Sigmoid colon (tissue), 7 donors: ENCODE data around the gene MRTFA. TPM values are rescaled to one million over a fixed set of nuclear protein-coding genes. Genes with fewer than 3 reads are reported as not detected.

Experiments
- DNase-seq: peaks from one replicate; pipeline ENCODE4 v3.0.0-alpha.2; 2019
- H3K27ac ChIP-seq, 4 donors: fragments of 200-600 bp; sonication (generic); one replicate each; pipeline ENCODE4 v1.5.1; 2016 to 2019; ENCODE audit warnings: mild to moderate bottlenecking in 1 of 4
- H3K27me3 ChIP-seq, 3 donors: fragments of 200-600 bp; sonication (generic); one replicate each; pipeline ENCODE4 v1.5.1; 2019; ENCODE audit warnings: mild to moderate bottlenecking in 1 of 3
- H3K36me3 ChIP-seq, 4 donors: fragments of 200-600 bp; sonication (generic); one replicate each; pipeline ENCODE4 v1.5.1; 2016 to 2019
- H3K4me1 ChIP-seq, 4 donors: fragments of 200-600 bp; sonication (generic); one replicate each; pipeline ENCODE4 v1.5.1; 2017 to 2019
- H3K4me3 ChIP-seq, 4 donors: fragments of 200-600 bp; sonication (generic); one replicate each; pipeline ENCODE4 v1.5.1; 2017 to 2019; ENCODE audit warnings: mild to moderate bottlenecking in 2 of 4, moderate library complexity in 1 of 4
- H3K9me3 ChIP-seq, 4 donors: fragments of 200-600 bp in 3 of 4; sonication (generic) in 3 of 4; one replicate each; pipeline versions ENCODE4 v1.5.1 to v1.6.1; 2013 to 2019
- EP300 ChIP-seq, 4 donors: sonication (generic); formaldehyde crosslinking; IDR thresholded peaks; one replicate each; pipeline ENCODE4 v1.6.1; 2017; ENCODE audit warnings: antibody characterized with exemption in 4 of 4
- POLR2A ChIP-seq, 2 donors: fragments of 450-650 bp; IDR thresholded peaks; one replicate each; pipeline ENCODE4 v1.6.1; 2016; ENCODE audit warnings: antibody characterized with exemption in 2 of 2, mild to moderate bottlenecking in 2 of 2, moderate library complexity in 2 of 2
- POLR2AphosphoS5 ChIP-seq, 4 donors: sonication (generic); formaldehyde crosslinking; IDR thresholded peaks; one replicate each; pipeline ENCODE4 v1.6.1; 2017; ENCODE audit warnings: antibody characterized with exemption in 4 of 4
- WGBS, 2 donors: extraction: QIAGEN DNeasy Blood & Tissue Kit; methylation state at CpG; one replicate each; pipeline ENCODE4 v1.1.7; 2013; 5-methylcytosine and 5-hydroxymethylcytosine counted together
- intact Hi-C: fragments of 100-400 bp; cut with DNase I; formaldehyde crosslinking; loops from one replicate; pipeline ENCODE4 v1.15.1; 2023
- polyA plus RNA-seq, 3 donors: library from polyadenylated mRNA; stranded (reverse); fragments of 200-250 nt; gene quantifications; one replicate each; pipeline ENCODE4 v1.2.3, GENCODE V29; 2013
- total RNA-seq, 4 donors: library from RNA; depleted of rRNA; stranded (reverse); fragments of >200 nt; gene quantifications; one replicate each; pipeline ENCODE4 v1.1.0, GENCODE V29; 2016
- TF ChIP-seq, protein P1 (sequence below), 4 experiments: fragments of 450-650 bp in 3 of 4; fragments of 200-600 bp in 1 of 4; IDR thresholded peaks; one replicate each; pipeline ENCODE4 v1.5.1; 2016 to 2019; ENCODE audit warnings: antibody characterized with exemption in 4 of 4, mild to moderate bottlenecking in 3 of 4, moderate library complexity in 2 of 4
- donor health status: healthy with polysubstance abuse.
- donor health status: Bipolar disorder and iron deficiency.
- donor health status: healthy.

The MRTFA gene
- total and polyA plus RNA-seq, 7 donors: 10.8 to 104 (median 29.2) TPM

DNA sequence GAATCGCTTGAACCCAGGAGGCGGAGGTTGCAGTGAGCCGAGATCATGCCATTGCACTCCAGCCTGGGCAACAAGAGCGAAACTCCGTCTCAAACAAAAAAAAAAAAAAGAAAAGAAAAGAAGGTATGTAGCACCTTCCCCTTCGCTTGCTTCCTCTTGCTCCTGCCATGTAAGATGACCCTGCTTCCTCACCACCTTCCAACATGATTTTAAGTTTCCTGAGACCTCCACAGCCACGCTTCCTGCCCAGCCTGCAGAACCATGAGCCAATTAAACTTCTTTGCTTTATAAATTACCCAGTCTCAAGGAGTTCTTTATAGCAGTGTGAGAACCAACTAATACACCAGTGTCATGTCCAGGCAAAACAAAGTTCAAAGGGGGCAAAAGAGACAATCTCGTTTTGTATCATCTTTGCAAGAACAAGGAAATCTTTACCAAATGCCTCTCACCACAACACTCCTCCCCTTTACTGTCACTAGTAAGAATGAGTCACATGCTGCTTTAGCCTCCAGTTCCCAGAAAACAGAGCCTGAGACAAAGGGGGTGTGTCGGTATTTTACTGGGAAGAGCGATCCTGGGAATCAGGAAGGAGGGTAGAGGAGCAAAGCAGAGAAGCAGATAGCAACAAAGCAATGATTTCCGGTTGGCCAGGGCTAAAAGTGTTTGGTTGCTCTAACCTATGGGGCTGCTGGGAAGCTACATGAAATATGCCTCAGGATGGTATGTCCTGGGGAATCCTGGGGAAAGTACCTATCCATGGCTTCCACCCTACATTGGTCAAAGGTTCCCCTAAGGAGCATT is 32.3 kb upstream of the MRTFA start:
- Histone ChIP-seq H3K4me3 (no peak overlapping the region), H3K27ac (peak overlapping the region in 1 of 4 donors; percentile 8), H3K36me3 (no peaks in the 10 kb centered on the region), H3K9me3 (no peaks in the 10 kb centered on the region), H3K4me1 (peaks cover 0 to 29% (median 24%) of the 10 kb centered on the region in 4 donors), H3K27me3 (no peaks in the 10 kb centered on the region)
- WGBS, 2 donors: 77 to 79% methylated on average over 11 of the region's 11 CpGs
- no peak for TF ChIP-seq EP300 (IDR thresholded peaks at IDR 0.05)
- TF ChIP-seq, protein P1, sequence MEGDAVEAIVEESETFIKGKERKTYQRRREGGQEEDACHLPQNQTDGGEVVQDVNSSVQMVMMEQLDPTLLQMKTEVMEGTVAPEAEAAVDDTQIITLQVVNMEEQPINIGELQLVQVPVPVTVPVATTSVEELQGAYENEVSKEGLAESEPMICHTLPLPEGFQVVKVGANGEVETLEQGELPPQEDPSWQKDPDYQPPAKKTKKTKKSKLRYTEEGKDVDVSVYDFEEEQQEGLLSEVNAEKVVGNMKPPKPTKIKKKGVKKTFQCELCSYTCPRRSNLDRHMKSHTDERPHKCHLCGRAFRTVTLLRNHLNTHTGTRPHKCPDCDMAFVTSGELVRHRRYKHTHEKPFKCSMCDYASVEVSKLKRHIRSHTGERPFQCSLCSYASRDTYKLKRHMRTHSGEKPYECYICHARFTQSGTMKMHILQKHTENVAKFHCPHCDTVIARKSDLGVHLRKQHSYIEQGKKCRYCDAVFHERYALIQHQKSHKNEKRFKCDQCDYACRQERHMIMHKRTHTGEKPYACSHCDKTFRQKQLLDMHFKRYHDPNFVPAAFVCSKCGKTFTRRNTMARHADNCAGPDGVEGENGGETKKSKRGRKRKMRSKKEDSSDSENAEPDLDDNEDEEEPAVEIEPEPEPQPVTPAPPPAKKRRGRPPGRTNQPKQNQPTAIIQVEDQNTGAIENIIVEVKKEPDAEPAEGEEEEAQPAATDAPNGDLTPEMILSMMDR (IDR thresholded peaks at IDR 0.05): no peak
- intact Hi-C loops: no loop called here
- no peak for DNase-seq

DNA sequence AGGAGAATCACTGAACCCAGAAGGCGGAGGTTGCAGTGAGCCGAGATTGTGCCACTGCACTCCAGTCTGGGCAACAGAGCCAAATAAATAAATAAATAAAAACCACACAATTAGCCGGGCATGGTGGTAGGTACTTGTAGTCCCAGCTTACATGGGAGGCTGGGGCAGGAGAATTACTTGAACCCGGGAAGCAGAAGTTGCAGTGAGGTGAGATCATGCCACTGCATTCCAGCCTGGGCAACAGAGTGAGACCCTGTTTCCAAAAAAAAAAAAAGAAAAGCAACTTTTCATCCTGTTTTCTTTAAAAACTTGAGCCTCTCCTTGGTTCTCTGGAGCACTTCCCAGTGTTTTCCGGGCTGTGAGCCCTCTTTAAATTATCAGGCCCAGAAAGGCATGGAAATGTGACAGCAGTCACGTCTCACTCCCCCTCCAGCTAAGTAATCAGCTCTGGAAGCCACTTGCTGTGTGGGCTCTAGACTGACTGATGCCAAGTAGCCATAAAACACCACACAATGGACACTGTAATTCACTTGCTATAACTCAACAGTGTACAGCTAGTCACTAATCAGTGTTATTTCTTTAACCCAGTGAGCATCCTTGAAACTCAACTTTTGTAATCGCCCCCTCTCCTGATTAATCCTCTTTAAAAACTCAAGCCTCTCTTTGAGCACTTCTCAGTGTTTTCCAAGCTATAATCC is 29.8 kb upstream of the MRTFA start:
- 75 to 78% methylated on average over 7 of the region's 7 CpGs for WGBS, 2 donors
- peak overlapping the region in 3 of 4 donors; percentile 63 to 74 (median 67) for H3K27ac ChIP-seq
- intact Hi-C loops: no loop called here
- no peak for TF ChIP-seq POLR2A (IDR thresholded peaks at IDR 0.05)
- TF ChIP-seq POLR2AphosphoS5 (IDR thresholded peaks at IDR 0.05): peak in 1 of 4 donors; percentile 35
- no peak for DNase-seq
- H3K36me3 ChIP-seq: no peaks in the 10 kb centered on the region
- no peak overlapping the region for H3K4me3 ChIP-seq
- no peaks in the 10 kb centered on the region for H3K9me3 ChIP-seq
- no peaks in the 10 kb centered on the region for H3K27me3 ChIP-seq
- peaks cover 0 to 29% (median 24%) of the 10 kb centered on the region in 4 donors for H3K4me1 ChIP-seq

DNA sequence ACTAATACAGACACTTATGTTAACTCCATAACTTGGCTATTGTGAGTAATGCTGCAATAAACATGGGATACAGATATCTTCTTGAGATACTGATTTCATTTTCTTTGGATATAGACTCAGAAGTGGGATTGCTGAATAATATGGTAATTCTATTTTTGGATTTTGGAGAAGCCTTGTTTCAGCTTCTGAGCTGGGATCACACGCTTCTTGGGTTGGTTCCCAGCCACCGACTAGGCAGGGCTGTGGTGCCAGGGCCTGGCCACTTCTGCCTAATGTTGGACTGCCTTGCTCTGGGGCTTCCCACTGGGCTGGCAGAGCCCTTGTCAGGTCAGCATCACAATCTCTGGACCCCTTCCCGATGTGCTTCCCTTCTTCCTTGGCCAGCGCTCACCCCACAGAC is 28.8 kb upstream of the MRTFA start:
- H3K27me3 ChIP-seq: no peaks in the 10 kb centered on the region
- TF ChIP-seq POLR2A (IDR thresholded peaks at IDR 0.05) (no peak), POLR2AphosphoS5 (IDR thresholded peaks at IDR 0.05) (no peak), EP300 (IDR thresholded peaks at IDR 0.05) (no peak)
- TF ChIP-seq, protein P1 (IDR thresholded peaks at IDR 0.05): no peak
- no peaks in the 10 kb centered on the region for H3K36me3 ChIP-seq
- peak overlapping the region; percentile 29 to 74 (median 65) for H3K27ac ChIP-seq
- intact Hi-C loops: no loop called here
- no peak overlapping the region for H3K4me3 ChIP-seq
- H3K9me3 ChIP-seq: no peaks in the 10 kb centered on the region
- DNase-seq: peak; percentile 76
- peaks cover 0 to 29% (median 24%) of the 10 kb centered on the region in 4 donors for H3K4me1 ChIP-seq
- WGBS, 2 donors: 84 to 86% methylated on average over 4 of the region's 4 CpGs

DNA sequence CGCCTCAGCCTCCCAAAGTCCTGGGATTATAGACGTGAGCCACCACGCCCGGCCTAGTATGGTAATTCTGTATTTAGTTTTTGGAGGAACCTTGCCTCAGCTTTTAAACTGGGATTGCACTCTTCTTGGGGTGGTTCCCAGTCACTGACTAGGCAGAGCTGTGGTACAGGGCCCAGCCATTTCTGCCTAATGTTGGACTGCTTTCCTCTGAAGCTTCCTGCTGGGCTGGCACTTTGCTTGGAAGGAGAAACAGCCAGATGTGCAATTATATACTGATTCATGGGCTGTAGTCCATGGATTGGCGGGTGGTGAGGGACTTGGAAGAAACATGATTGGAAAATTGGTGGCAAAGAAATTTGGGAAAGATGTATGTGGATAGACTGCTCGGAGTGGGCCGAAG is 25.2 kb upstream of the MRTFA start:
- 90 to 95% methylated on average over 7 of the region's 7 CpGs for WGBS, 2 donors

DNA sequence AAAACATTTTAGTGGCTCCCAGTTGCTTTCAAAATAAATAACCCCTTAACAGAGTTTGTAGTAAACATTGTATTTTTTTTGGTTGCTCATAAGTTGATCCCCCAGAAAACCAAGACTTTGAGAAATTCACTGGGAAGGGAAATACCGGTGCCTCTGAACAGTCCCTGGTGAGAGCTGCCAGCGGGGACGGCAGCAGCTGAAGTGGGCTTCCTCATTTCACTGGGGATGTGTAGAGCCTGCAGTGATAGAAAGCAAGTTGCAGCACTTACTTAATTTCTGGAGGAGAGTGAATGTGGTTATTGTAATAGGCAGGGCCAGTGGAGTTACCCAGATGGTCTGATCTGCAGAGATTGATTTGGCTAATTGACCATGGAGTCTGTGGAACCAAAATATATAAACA is 24.2 kb upstream of the MRTFA start:
- 62 to 88% methylated on average over 3 of the region's 3 CpGs for WGBS, 2 donors
- no peaks in the 10 kb centered on the region for H3K27me3 ChIP-seq
- TF ChIP-seq POLR2AphosphoS5 (IDR thresholded peaks at IDR 0.05) (no peak), EP300 (IDR thresholded peaks at IDR 0.05) (no peak), POLR2A (IDR thresholded peaks at IDR 0.05) (no peak)
- TF ChIP-seq, protein P1 (IDR thresholded peaks at IDR 0.05): no peak

More for the DNA sequence above, 25.2 kb upstream of the MRTFA start:
- Histone ChIP-seq H3K4me1 (peaks cover 0 to 23% (median 22%) of the 10 kb centered on the region in 4 donors), H3K27me3 (no peaks in the 10 kb centered on the region), H3K36me3 (no peaks in the 10 kb centered on the region), H3K9me3 (no peaks in the 10 kb centered on the region), H3K27ac (no peak overlapping the region), H3K4me3 (no peak overlapping the region)
- no peak for DNase-seq
- intact Hi-C loops: no loop called here
- no peak for TF ChIP-seq POLR2A (IDR thresholded peaks at IDR 0.05)
- TF ChIP-seq EP300 (IDR thresholded peaks at IDR 0.05): no peak
- TF ChIP-seq POLR2AphosphoS5 (IDR thresholded peaks at IDR 0.05): no peak
- TF ChIP-seq, protein P1 (IDR thresholded peaks at IDR 0.05): no peak

More for the DNA sequence above, 24.2 kb upstream of the MRTFA start:
- peaks cover 0 to 13% (median 12%) of the 10 kb centered on the region in 4 donors for H3K4me1 ChIP-seq
- H3K36me3 ChIP-seq: no peaks in the 10 kb centered on the region
- no peak for DNase-seq
- no peak overlapping the region for H3K27ac ChIP-seq
- no peak overlapping the region for H3K4me3 ChIP-seq
- no peaks in the 10 kb centered on the region for H3K9me3 ChIP-seq
- intact Hi-C loops: no loop called here
